IMR-90 (cell line): ENCODE measurements around the gene C21orf58. TPM values are rescaled to one million over a fixed set of nuclear protein-coding genes. Genes with fewer than 3 reads are reported as not detected.
A peak's percentile ranks its signal among the peaks of the same experiment; 100 is the strongest.

Experiments
- ATAC-seq: fragments of 200-7000 bp; cut with Tn5 transposase; 2 replicates; pipeline ENCODE4 v1.9.1; 2020; ENCODE audit warnings: low read depth, mild to moderate bottlenecking, moderate library complexity
- BruUV-seq: library from RNA; stranded (reverse); fragments of 400-500 nt; replicated peaks from 2 replicates; lab custom pipeline; 2021; lab: Mats Ljungman, UMichigan
- CTCF ChIA-PET: fragments of 300-600 bp; formaldehyde crosslinking; extraction: SDS; loops from one replicate; lab custom pipeline; 2021; ENCODE audit warnings: antibody characterized with exemption; lab: Yijun Ruan, JAX
- POLR2A ChIA-PET: fragments of 300-600 bp; sonication (Branson Sonifier 250); formaldehyde crosslinking; loops from one replicate; lab custom pipeline; 2022; ENCODE audit warnings: antibody characterized with exemption; ENCODE audit not compliant: unreplicated experiment; lab: Charles Lee
- DNase-seq: peaks from one replicate; pipeline ENCODE4 v3.0.0; 2013
- H2AFZ ChIP-seq: replicated peaks from 2 replicates; pipeline ENCODE3; 2013; ENCODE audit warnings: low read length, mild to moderate bottlenecking; ENCODE audit not compliant: poor library complexity
- H2AK5ac ChIP-seq: 2 replicates; pipeline ENCODE4 v1.6.1; 2013; ENCODE audit warnings: low read depth, low read length, inconsistent platforms
- H2AK9ac ChIP-seq: replicated peaks from 2 replicates; pipeline ENCODE3; 2013; ENCODE audit warnings: mild to moderate bottlenecking, low read depth, low read length, moderate library complexity; ENCODE audit not compliant: poor library complexity
- H2BK120ac ChIP-seq: 2 replicates; pipeline ENCODE4 v1.6.1; 2013; ENCODE audit warnings: low read depth, low read length, inconsistent platforms
- H2BK15ac ChIP-seq: 3 replicates; pipeline ENCODE4 v1.6.1; 2013; ENCODE audit warnings: low read depth, low read length, inconsistent platforms
- H2BK20ac ChIP-seq: 2 replicates; pipeline ENCODE4 v1.6.1; 2013; ENCODE audit warnings: low read depth, mild to moderate bottlenecking, inconsistent platforms, low read length, moderate library complexity
- H2BK5ac ChIP-seq: 2 replicates; pipeline ENCODE4 v1.6.1; 2013; ENCODE audit warnings: mild to moderate bottlenecking, low read depth, low read length, inconsistent platforms; ENCODE audit not compliant: poor library complexity, severe bottlenecking
- H3K14ac ChIP-seq: replicated peaks from 2 replicates; pipeline ENCODE4 v1.6.1; 2013; ENCODE audit warnings: low read depth, low read length, inconsistent platforms
- H3K18ac ChIP-seq: 2 replicates; pipeline ENCODE4 v1.6.1; 2013; ENCODE audit warnings: low read depth, low read length, control low read depth
- H3K23ac ChIP-seq: 2 replicates; pipeline ENCODE4 v1.6.1; 2013; ENCODE audit warnings: low read depth, low read length, inconsistent platforms
- H3K27ac ChIP-seq: 2 replicates; pipeline ENCODE4 v1.5.1; 2013; ENCODE audit warnings: mild to moderate bottlenecking, control low read depth, low read length; ENCODE audit not compliant: insufficient read depth
- H3K27me3 ChIP-seq: 2 replicates; pipeline ENCODE4 v1.6.1; 2013; ENCODE audit warnings: low read length; ENCODE audit not compliant: control insufficient read depth, insufficient read depth
- H3K36me3 ChIP-seq: 2 replicates; pipeline ENCODE4 v1.6.1; 2013; ENCODE audit warnings: low read length, mixed read lengths; ENCODE audit not compliant: control insufficient read depth, insufficient read depth
- H3K4ac ChIP-seq: 2 replicates; pipeline ENCODE4 v1.6.1; 2013; ENCODE audit warnings: low read depth, low read length, inconsistent platforms
- H3K4me1 ChIP-seq: 2 replicates; pipeline ENCODE4 v1.6.1; 2013; ENCODE audit warnings: low read length, mixed read lengths; ENCODE audit not compliant: control insufficient read depth, insufficient read depth
- H3K4me2 ChIP-seq: 2 replicates; pipeline ENCODE4 v1.6.1; 2013; ENCODE audit warnings: low read depth, mild to moderate bottlenecking, control low read depth, low read length, moderate library complexity
- H3K4me3 ChIP-seq: 2 replicates; pipeline ENCODE4 v1.5.1; 2013; ENCODE audit warnings: low read depth, mild to moderate bottlenecking, control low read depth, low read length, moderate library complexity; ENCODE audit not compliant: insufficient read depth
- H3K56ac ChIP-seq: 2 replicates; pipeline ENCODE4 v1.6.1; 2013; ENCODE audit warnings: low read length, inconsistent platforms; ENCODE audit not compliant: insufficient read depth; ENCODE audit errors: extremely low read depth
- H3K79me1 ChIP-seq, 2 experiments: 2 replicates each; pipeline ENCODE4 v1.6.1; 2013; ENCODE audit warnings: low read length in 2 of 2, inconsistent platforms in 1 of 2, low read depth in 1 of 2
- H3K9ac ChIP-seq: 2 replicates; pipeline ENCODE4 v1.6.1; 2013; ENCODE audit warnings: low read depth, low read length, control low read depth
- H3K9me1 ChIP-seq: 2 replicates; pipeline ENCODE4 v1.6.1; 2013; ENCODE audit warnings: low read length, inconsistent platforms; ENCODE audit not compliant: insufficient read depth
- H3K9me3 ChIP-seq: 2 replicates; pipeline ENCODE4 v1.6.1; 2013; ENCODE audit warnings: low read length; ENCODE audit not compliant: control insufficient read depth, insufficient read depth
- H4K20me1 ChIP-seq: 2 replicates; pipeline ENCODE4 v1.6.1; 2013; ENCODE audit warnings: low read length, inconsistent platforms; ENCODE audit not compliant: insufficient read depth
- H4K5ac ChIP-seq: 2 replicates; pipeline ENCODE4 v1.6.1; 2013; ENCODE audit warnings: mild to moderate bottlenecking, low read depth, low read length, control low read depth
- H4K8ac ChIP-seq, 2 experiments: 2 replicates each; pipeline ENCODE4 v1.6.1; 2013; ENCODE audit warnings: low read depth in 2 of 2, low read length in 2 of 2, control low read depth in 1 of 2, inconsistent platforms in 1 of 2
- H4K91ac ChIP-seq: 2 replicates; pipeline ENCODE4 v1.6.1; 2013; ENCODE audit warnings: low read depth, low read length, inconsistent platforms; ENCODE audit not compliant: insufficient read depth
- CHD1 ChIP-seq: IDR thresholded peaks from 2 replicates; pipeline ENCODE4 v1.6.1; 2012; ENCODE audit warnings: low read depth, low read length, improper control_type of control experiment
- MXI1 ChIP-seq: IDR thresholded peaks from 2 replicates; pipeline ENCODE4 v1.6.1; 2012; ENCODE audit warnings: low read depth, mild to moderate bottlenecking, low read length, moderate library complexity, borderline replicate concordance
- POLR2A ChIP-seq: IDR thresholded peaks from 2 replicates; pipeline ENCODE4 v1.6.1; 2012; ENCODE audit warnings: mild to moderate bottlenecking, low read depth, low read length
- RCOR1 ChIP-seq: IDR thresholded peaks from 2 replicates; pipeline ENCODE4 v1.6.1; 2012; ENCODE audit warnings: mild to moderate bottlenecking, low read length, improper control_type of control experiment; ENCODE audit not compliant: insufficient replicate concordance
- WGBS, 2 experiments: methylation state at CpG; one replicate each; pipeline versions ENCODE4 v1.1.5 to v1.1.7; 2013; ENCODE audit warnings: missing lambda C conversion rate in 2 of 2; ENCODE audit not compliant: insufficient read length in 1 of 2; ENCODE audit errors: extremely low coverage in 2 of 2; 5-methylcytosine and 5-hydroxymethylcytosine counted together
- dilution Hi-C: fragments of 300-500 bp; cut with HindIII; formaldehyde crosslinking; loops from one replicate; pipeline ENCODE4 v1.14.3; 2018; ENCODE audit warnings: low sequenced_read_pairs; ENCODE audit not compliant: unreplicated experiment
- in situ Hi-C: fragments of 300-500 bp; cut with MboI; formaldehyde crosslinking; loops from 3 replicates; pipeline ENCODE4 v1.14.3; 2019; ENCODE audit warnings: low sequenced_read_pairs, inconsistent platforms, mixed read lengths
- intact Hi-C: fragments of 100-400 bp; cut with micrococcal nuclease; formaldehyde crosslinking; loops from 2 replicates; pipeline ENCODE4 v1.10.0; 2022
- polyA plus RNA-seq, 3 experiments: library from polyadenylated mRNA; depleted of rRNA; stranded (reverse); fragments of >200 nt; gene quantifications; 2 replicates each; pipeline ENCODE4 v1.2.3, GENCODE V29; 2012; ENCODE audit warnings: low replicate concordance in 1 of 3
- total RNA-seq: library from RNA; depleted of rRNA; stranded (reverse); fragments of >200 nt; gene quantifications from 2 replicates; pipeline ENCODE4 v1.2.3, GENCODE V29; 2012
- TF ChIP-seq, protein P1 (sequence below): fragments of 150-350 bp; IDR thresholded peaks from 2 replicates; pipeline ENCODE4 v1.6.1; 2017; ENCODE audit warnings: mild to moderate bottlenecking, antibody characterized with exemption, low read length, low read depth

C21orf58 gene
- total and polyA plus RNA-seq, 2 of the 4 experiments (the other 2 are of a cell fraction), result 2.7 to 6.2 TPM

DNA sequence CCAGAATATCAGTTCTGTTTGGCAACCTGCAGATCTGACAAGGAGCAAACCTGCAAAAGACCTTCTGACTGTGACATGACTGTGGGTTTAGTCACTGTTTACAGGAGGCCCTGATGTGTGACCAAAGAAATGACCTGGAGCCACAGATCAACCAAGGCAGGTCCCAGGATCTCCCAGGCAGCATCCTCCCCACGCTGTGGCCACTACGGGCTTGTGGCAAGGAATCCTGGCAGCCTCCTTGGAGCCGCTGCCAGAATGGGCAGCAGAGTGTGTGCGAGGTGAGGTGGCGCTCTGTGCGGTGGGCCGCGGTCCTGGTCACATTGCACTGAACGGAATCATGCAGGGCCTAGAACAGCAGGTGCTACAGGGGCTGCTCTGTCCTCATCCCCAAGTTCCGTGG is 54.2 kb downstream of the C21orf58 start:
- Histone ChIP-seq H2BK20ac (no peak overlapping the region), H3K27ac (no peak overlapping the region), H3K36me3 (peaks cover 81% of the 10 kb centered on the region), H3K14ac (no peak overlapping the region), H2AFZ (peak overlapping the region; percentile 23), H3K18ac (no peak overlapping the region), H3K23ac (no peak overlapping the region), H4K91ac (no peak overlapping the region), H2BK15ac (no peak overlapping the region), H3K9me1 (0 out of 2 replicates have a peak, but pooled peaks cover 3% of the 10 kb centered on the region), H3K4me3 (no peak overlapping the region), H2BK5ac (no peak overlapping the region), H4K20me1 (peaks cover 16% of the 10 kb centered on the region), H3K56ac (no peak overlapping the region), H3K4me1 (no peaks in the 10 kb centered on the region), H4K8ac (no peak overlapping the region), H3K4ac (no peak overlapping the region), H4K5ac (no peak overlapping the region), H3K27me3 (no peaks in the 10 kb centered on the region), H3K9ac (no peak overlapping the region), H3K9me3 (no peaks in the 10 kb centered on the region), H3K79me1 (peaks cover 7 to 34% of the 10 kb centered on the region in 2 experiments; a peak in 3 of 4 replicates), H2BK120ac (no peak overlapping the region), H2AK9ac (no peak overlapping the region), H3K4me2 (no peak overlapping the region), H2AK5ac (no peak overlapping the region)
- DNase-seq, result no peak
- intact Hi-C loops (no loop called here), in situ Hi-C loops (no loop called here), dilution Hi-C loops (no loop called here)
- CTCF ChIA-PET, result no interaction called here
- 96% methylated on average over 9 of the region's 10 CpGs; no CpG with 5 or more reads in 1 of the 2 experiments for WGBS, 2 experiments
- ATAC-seq, result no peak
- TF ChIP-seq RCOR1, result no peak
- TF ChIP-seq, protein P1, sequence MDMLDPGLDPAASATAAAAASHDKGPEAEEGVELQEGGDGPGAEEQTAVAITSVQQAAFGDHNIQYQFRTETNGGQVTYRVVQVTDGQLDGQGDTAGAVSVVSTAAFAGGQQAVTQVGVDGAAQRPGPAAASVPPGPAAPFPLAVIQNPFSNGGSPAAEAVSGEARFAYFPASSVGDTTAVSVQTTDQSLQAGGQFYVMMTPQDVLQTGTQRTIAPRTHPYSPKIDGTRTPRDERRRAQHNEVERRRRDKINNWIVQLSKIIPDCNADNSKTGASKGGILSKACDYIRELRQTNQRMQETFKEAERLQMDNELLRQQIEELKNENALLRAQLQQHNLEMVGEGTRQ, result no peak
- TF ChIP-seq MXI1, result no peak
- no peak for TF ChIP-seq POLR2A
- TF ChIP-seq CHD1, result no peak
- TSS peak; percentile 9 for BruUV-seq
- POLR2A ChIA-PET, result no interaction called here
